Colonic mucosa (tissue), 4 donors: ENCODE measurements around the gene CRMP1. TPM values are rescaled to one million over a fixed set of nuclear protein-coding genes. Genes with fewer than 3 reads are reported as not detected.

Source experiments
- DNase-seq: peaks from one replicate; pipeline ENCODE4 v3.0.0-alpha.2; 2020
- H3K27ac ChIP-seq: fragments of 200-600 bp; one replicate; pipeline ENCODE4 v1.8.0; 2021
- H3K27me3 ChIP-seq: fragments of 200-600 bp; one replicate; pipeline ENCODE4 v1.8.0; 2021
- H3K36me3 ChIP-seq: fragments of 200-600 bp; one replicate; pipeline ENCODE4 v1.8.0; 2021
- H3K4me1 ChIP-seq: fragments of 200-600 bp; one replicate; pipeline ENCODE4 v1.8.0; 2021; ENCODE audit warnings: mild to moderate bottlenecking
- H3K4me3 ChIP-seq: fragments of 200-600 bp; one replicate; pipeline ENCODE4 v1.8.0; 2021
- H3K9ac ChIP-seq, 2 donors: one replicate each; pipeline ENCODE4 v1.7.0; 2013; ENCODE audit warnings: control low read depth in 2 of 2, low read depth in 2 of 2, low read length in 2 of 2
- H3K9me3 ChIP-seq: fragments of 200-600 bp; one replicate; pipeline ENCODE4 v1.8.0; 2021
- CTCF ChIP-seq: fragments of 200-600 bp; IDR thresholded peaks from one replicate; pipeline ENCODE4 v1.8.0; 2022; ENCODE audit warnings: antibody characterized with exemption, mild to moderate bottlenecking
- intact Hi-C: fragments of 100-400 bp; cut with DNase I; formaldehyde crosslinking; loops from one replicate; pipeline ENCODE4 v1.14.1; 2022
- total RNA-seq, 2 donors: library from RNA; stranded (reverse); fragmentation: NEBNext Ultra II Directional in 1 of 2; extraction: Animal tissue kit (Norgen Biotek cat#: 25700) in 1 of 2; gene quantifications; one replicate each; pipeline ENCODE4 v1.2.1, GENCODE V29; 2021
- donor health status: healthy.
- donor health status: DM: no; HTN: no; CAD: no.
- donor health status: DM: no; HTN: no; CAD: no.

CRMP1 gene
- 1 to 10 TPM in 1 of 2 donors, under 1 TPM in 1; 0.49 to 1.2 TPM for total RNA-seq

- Histone ChIP-seq H3K9ac (no peak within 1 kb of the TSS), H3K4me3 (no peak within 1 kb of the TSS), H3K36me3 (no peaks in the 10 kb centered on the region), H3K27ac (no peak within 1 kb of the TSS), H3K9me3 (no peaks in the 10 kb centered on the region), H3K27me3 (peaks cover 45% of the 10 kb centered on the region), H3K4me1 (no peaks in the 10 kb centered on the region)
- intact Hi-C loops, result no loop called here
- TF ChIP-seq CTCF, result no peak
- DNase-seq, result no peak
Observed at GRCh38 chr4:5893004-5893580, at the start of gene CRMP1. Gene CRMP1 (minus strand): TSS chr4:5893086. CDS start chr4:5892969, 117 bp downstream.

GRCh38 chr4:5941601-5942000, 48.7 kb upstream of the CRMP1 start:
- Histone ChIP-seq H3K9ac (no peak overlapping the region), H3K27ac (no peak overlapping the region), H3K9me3 (no peaks in the 10 kb centered on the region), H3K4me3 (no peak overlapping the region), H3K4me1 (no peaks in the 10 kb centered on the region), H3K36me3 (no peaks in the 10 kb centered on the region), H3K27me3 (no peaks in the 10 kb centered on the region)
- DNase-seq, result no peak
- intact Hi-C loops, result no loop called here
- TF ChIP-seq CTCF, result no peak

GRCh38 chr4:5940470-5941203, 47.8 kb upstream of the CRMP1 start:
- H3K9ac ChIP-seq, result no peak overlapping the region
- no peaks in the 10 kb centered on the region for H3K36me3 ChIP-seq
- H3K9me3 ChIP-seq, result no peaks in the 10 kb centered on the region
- no peaks in the 10 kb centered on the region for H3K27me3 ChIP-seq
- no peak overlapping the region for H3K27ac ChIP-seq
- no peak for TF ChIP-seq CTCF
- no peaks in the 10 kb centered on the region for H3K4me1 ChIP-seq
- DNase-seq, result no peak
- H3K4me3 ChIP-seq, result no peak overlapping the region
- intact Hi-C loops, result no loop called here

- DNase-seq, result no peak
- H3K27ac ChIP-seq, result no peak overlapping the region
- no peak for TF ChIP-seq CTCF
- no peaks in the 10 kb centered on the region for H3K36me3 ChIP-seq
- H3K9me3 ChIP-seq, result no peaks in the 10 kb centered on the region
- no peaks in the 10 kb centered on the region for H3K27me3 ChIP-seq
- H3K4me3 ChIP-seq, result no peak overlapping the region
- H3K9ac ChIP-seq, result no peak overlapping the region
- H3K4me1 ChIP-seq, result no peaks in the 10 kb centered on the region
- intact Hi-C loops, result no loop called here
Observed at GRCh38 chr4:5933996-5934831, 41.3 kb upstream of the CRMP1 start.

- Histone ChIP-seq H3K4me3 (no peak overlapping the region), H3K9me3 (no peaks in the 10 kb centered on the region), H3K27me3 (no peaks in the 10 kb centered on the region), H3K4me1 (no peaks in the 10 kb centered on the region), H3K36me3 (no peaks in the 10 kb centered on the region), H3K27ac (no peak overlapping the region), H3K9ac (no peak overlapping the region)
- no peak for DNase-seq
- intact Hi-C loops, result no loop called here
- TF ChIP-seq CTCF, result no peak
Observed at GRCh38 chr4:5933116-5933515, 40.2 kb upstream of the CRMP1 start.
